A549 (cell line): ENCODE data around the gene SLC1A2.

Source experiments
- BCL3 ChIP-seq: fragments of >200 bp; sonication (Bioruptor Twin); formaldehyde crosslinking; IDR thresholded peaks from 3 replicates; pipeline ENCODE4 v1.6.1; 2016
- CBX2 ChIP-seq: fragments of 200-600 bp; sonication (generic); IDR thresholded peaks from 2 replicates; pipeline ENCODE4 v1.6.1; 2016; ENCODE audit warnings: low read depth, mild to moderate bottlenecking, borderline replicate concordance
- CTCF ChIP-seq: fragments of >200 bp; sonication (Bioruptor Twin); formaldehyde crosslinking; IDR thresholded peaks from 3 replicates; pipeline ENCODE4 v1.5.1; 2016
- E2F6 ChIP-seq: IDR thresholded peaks from 2 replicates; pipeline ENCODE4 v1.6.1; 2012; ENCODE audit warnings: low read depth, borderline replicate concordance
- FOSB ChIP-seq: fragments of 250-450 bp; sonication (Bioruptor Pico); IDR thresholded peaks from 2 replicates; pipeline ENCODE4 v1.5.0; 2020; ENCODE audit warnings: mild to moderate bottlenecking, moderate library complexity
- MYC ChIP-seq: IDR thresholded peaks from 2 replicates; pipeline ENCODE4 v1.6.1; 2012; ENCODE audit warnings: mild to moderate bottlenecking, inconsistent platforms, low read length, improper control_type of control experiment, borderline replicate concordance
- POLR2A ChIP-seq: IDR thresholded peaks from 2 replicates; pipeline ENCODE4 v1.6.1; 2012; ENCODE audit warnings: mild to moderate bottlenecking, low read length
- RAD21 ChIP-seq, 2 experiments: fragments of >200 bp in 1 of 2; sonication (Bioruptor Twin) in 1 of 2; formaldehyde crosslinking in 1 of 2; IDR thresholded peaks in 1 of 2; conservative IDR thresholded peaks in 1 of 2; 2 replicates in 1 of 2; 3 replicates in 1 of 2; pipeline ENCODE4 v1.6.1; 2012 to 2018; ENCODE audit warnings: inconsistent platforms in 1 of 2
- USF2 ChIP-seq: fragments of 450-650 bp; IDR thresholded peaks from 2 replicates; pipeline ENCODE4 v1.6.1; 2014; ENCODE audit warnings: antibody characterized with exemption

GRCh38 chr11:35241531-35241930 lies 177.8 kb downstream of the SLC1A2 start:
- TF ChIP-seq CBX2 (no peak), MYC (no peak), CTCF (no peak), RAD21 (conservative IDR thresholded peaks at IDR 0.05 in 1 of 2, IDR thresholded peaks at IDR 0.05 in 1 of 2) (no peak), BCL3 (no peak), USF2 (no peak), FOSB (no peak), POLR2A (no peak), E2F6 (no peak)
